Mucosa of descending colon (tissue), 3 donors: ENCODE data around the gene GALK2. TPM values are rescaled to one million over a fixed set of nuclear protein-coding genes. Genes with fewer than 3 reads are reported as not detected.

Experiments
- ATAC-seq: fragments of 200-7000 bp; cut with Tn5 transposase; one replicate; pipeline ENCODE4 v1.9.1; 2020; ENCODE audit warnings: mild to moderate bottlenecking, moderate library complexity
- DNase-seq, 3 donors: peaks; one replicate each; pipeline ENCODE4 v3.0.0-alpha.2; 2020
- H3K36me3 ChIP-seq: fragments of 200-600 bp; one replicate; pipeline ENCODE4 v1.8.0; 2021; ENCODE audit warnings: low read depth, mild to moderate bottlenecking
- H3K4me1 ChIP-seq: fragments of 200-600 bp; one replicate; pipeline ENCODE4 v1.8.0; 2021; ENCODE audit warnings: low read depth, mild to moderate bottlenecking
- H3K4me3 ChIP-seq: fragments of 200-600 bp; one replicate; pipeline ENCODE4 v1.8.0; 2021; ENCODE audit warnings: mild to moderate bottlenecking
- H3K9me3 ChIP-seq: fragments of 200-600 bp; one replicate; pipeline ENCODE4 v1.8.0; 2021; ENCODE audit warnings: mild to moderate bottlenecking
- intact Hi-C, 2 donors: fragments of 100-400 bp; cut with DNase I in 1 of 2; cut with micrococcal nuclease in 1 of 2; formaldehyde crosslinking; loops; one replicate each; pipeline versions ENCODE4 v1.11.0 to v1.11.1; 2022; cut with DNase I, micrococcal nuclease
- total RNA-seq, 3 donors: library from RNA; stranded (reverse); fragmentation: NEBNext Ultra II Directional in 2 of 3; extraction: Animal tissue kit (Norgen Biotek cat#: 25700) in 2 of 3; gene quantifications; one replicate each; pipeline versions ENCODE4 v1.2.1 to v1.2.4, GENCODE V29; 2021 to 2023
- TF ChIP-seq, protein P1 (sequence below): fragments of 200-600 bp; IDR thresholded peaks from one replicate; pipeline ENCODE4 v1.8.0; 2022; ENCODE audit warnings: antibody characterized with exemption, mild to moderate bottlenecking
- donor health status: DM: no; HTN: no; CAD: no; lungs with moderate emphysema.
- donor health status: DM: no; HTN: no; CAD: no.
- donor health status: DM: no; HTN: yes; CAD: no.

The GALK2 gene
- total RNA-seq, 3 donors from 2014 or later, result 35.6 to 39.7 (median 39.5) TPM

DNA sequence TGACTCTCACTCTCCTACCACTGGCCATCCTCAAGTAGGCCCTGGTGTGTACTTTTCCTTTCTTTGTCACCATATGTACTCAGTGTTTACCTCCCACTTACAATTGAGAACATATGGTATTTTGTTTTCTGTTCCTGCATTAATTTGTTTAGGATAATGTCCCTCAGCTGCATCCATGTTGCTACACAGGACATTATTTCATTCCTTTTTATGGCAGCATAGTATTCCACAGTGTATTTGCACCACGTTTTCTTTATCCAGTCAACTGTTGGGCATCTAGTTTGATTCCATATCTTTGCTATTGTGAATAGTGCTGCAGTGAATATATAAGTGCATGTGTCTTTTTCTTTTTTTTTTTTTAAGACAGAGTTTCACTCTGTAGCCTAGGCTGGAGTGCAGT lies 126.2 kb downstream of the GALK2 start:
- Histone ChIP-seq H3K4me1 (no peaks in the 10 kb centered on the region), H3K36me3 (no peaks in the 10 kb centered on the region), H3K9me3 (no peaks in the 10 kb centered on the region), H3K4me3 (no peak overlapping the region)
- DNase-seq, result no peak
- TF ChIP-seq, protein P1, sequence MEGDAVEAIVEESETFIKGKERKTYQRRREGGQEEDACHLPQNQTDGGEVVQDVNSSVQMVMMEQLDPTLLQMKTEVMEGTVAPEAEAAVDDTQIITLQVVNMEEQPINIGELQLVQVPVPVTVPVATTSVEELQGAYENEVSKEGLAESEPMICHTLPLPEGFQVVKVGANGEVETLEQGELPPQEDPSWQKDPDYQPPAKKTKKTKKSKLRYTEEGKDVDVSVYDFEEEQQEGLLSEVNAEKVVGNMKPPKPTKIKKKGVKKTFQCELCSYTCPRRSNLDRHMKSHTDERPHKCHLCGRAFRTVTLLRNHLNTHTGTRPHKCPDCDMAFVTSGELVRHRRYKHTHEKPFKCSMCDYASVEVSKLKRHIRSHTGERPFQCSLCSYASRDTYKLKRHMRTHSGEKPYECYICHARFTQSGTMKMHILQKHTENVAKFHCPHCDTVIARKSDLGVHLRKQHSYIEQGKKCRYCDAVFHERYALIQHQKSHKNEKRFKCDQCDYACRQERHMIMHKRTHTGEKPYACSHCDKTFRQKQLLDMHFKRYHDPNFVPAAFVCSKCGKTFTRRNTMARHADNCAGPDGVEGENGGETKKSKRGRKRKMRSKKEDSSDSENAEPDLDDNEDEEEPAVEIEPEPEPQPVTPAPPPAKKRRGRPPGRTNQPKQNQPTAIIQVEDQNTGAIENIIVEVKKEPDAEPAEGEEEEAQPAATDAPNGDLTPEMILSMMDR, result no peak
- ATAC-seq, result no peak
- intact Hi-C loops, result no loop called here

DNA sequence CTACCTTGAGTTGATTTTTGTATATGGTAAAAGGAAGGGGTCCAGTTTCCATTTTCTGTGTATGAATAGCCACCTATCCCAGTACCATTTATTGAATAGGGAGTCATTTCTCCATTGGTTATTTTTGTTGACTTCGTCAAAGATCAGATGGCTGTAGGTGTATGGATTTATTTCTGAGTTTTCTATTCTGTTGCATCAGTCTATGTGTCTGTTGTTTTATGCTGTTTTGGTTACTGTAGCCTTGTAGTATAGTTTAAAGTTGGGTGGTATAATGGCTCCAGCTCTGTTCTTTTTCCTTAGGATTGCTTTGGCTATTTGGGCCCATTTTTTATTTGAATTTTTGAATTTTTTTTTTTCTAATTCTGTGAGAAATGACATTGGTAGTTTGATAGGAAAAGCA lies 127.5 kb downstream of the GALK2 start:
- TF ChIP-seq, protein P1, result no peak
- no peaks in the 10 kb centered on the region for H3K9me3 ChIP-seq

DNA sequence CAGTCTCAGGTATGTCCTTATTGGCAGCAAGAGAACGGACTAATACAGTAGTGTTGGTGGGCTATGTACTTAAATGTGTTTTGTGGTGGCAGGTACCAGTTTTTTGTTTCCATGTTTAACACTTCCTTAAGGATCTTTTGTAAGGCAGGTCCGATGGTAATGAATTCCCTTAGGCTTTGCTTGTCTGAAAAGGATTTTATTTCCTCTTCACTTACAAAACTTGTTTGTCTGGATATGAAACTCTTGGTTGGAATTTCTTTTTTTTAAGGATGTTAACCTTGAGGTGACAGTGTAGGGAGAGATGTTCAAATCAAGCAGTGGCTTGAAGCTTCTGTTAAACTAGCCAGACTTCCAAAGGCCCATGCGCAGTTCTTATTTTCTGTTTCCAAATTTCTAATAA lies 130.8 kb downstream of the GALK2 start:
- intact Hi-C loops, result no loop called here
- no peaks in the 10 kb centered on the region for H3K4me1 ChIP-seq
- no peaks in the 10 kb centered on the region for H3K9me3 ChIP-seq
- TF ChIP-seq, protein P1, result no peak
- ATAC-seq (no peak), DNase-seq (no peak)
- H3K4me3 ChIP-seq, result no peak overlapping the region
- H3K36me3 ChIP-seq, result no peaks in the 10 kb centered on the region

More for the DNA sequence above, 127.5 kb downstream of the GALK2 start:
- DNase-seq (no peak), ATAC-seq (no peak)
- no peaks in the 10 kb centered on the region for H3K4me1 ChIP-seq
- no peaks in the 10 kb centered on the region for H3K36me3 ChIP-seq
- intact Hi-C loops, result no loop called here
- no peak overlapping the region for H3K4me3 ChIP-seq

DNA sequence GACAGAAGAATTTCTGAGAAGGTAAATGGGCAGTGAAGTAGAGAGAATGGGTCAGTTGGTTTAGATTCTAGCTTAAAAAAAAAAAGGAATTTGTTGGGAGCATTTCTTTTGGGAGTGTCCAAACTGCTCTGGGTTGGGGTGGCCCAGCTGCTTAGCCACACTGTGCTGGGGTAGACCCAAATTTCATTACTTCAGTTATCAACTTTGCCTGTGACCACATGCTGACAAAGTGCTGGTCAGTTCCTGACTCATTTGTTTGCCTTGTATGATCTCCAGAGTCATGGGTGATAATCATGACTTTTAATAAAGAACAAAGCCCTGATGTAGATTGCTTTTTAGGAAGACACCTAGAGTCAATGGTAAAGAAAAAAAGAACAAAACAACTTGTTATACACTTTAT lies 131.5 kb downstream of the GALK2 start:
- no peaks in the 10 kb centered on the region for H3K36me3 ChIP-seq
- DNase-seq, result no peak
- intact Hi-C loops, result no loop called here
- no peaks in the 10 kb centered on the region for H3K9me3 ChIP-seq
- H3K4me3 ChIP-seq, result no peak overlapping the region
- no peak for ATAC-seq
- H3K4me1 ChIP-seq, result no peaks in the 10 kb centered on the region
- TF ChIP-seq, protein P1, result no peak

DNA sequence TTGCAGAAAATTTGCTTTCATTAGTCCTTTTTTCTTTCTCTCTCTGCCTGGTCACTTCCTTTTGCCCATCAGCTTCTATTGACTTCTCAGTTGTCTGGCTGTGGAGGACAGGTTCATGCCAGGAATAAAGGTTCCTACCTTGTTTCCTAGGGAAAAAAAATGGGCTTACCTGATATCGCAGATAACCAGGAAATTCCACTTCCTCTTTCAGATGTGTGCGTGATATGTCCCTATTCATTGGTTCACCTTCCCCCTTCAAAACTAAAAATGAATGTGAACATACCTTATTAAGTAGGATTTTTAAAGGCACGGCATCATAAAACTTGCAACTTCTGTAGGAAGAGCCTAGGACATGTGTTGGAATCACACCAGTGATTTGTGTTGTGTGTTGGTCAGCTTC lies 133.0 kb downstream of the GALK2 start:
- no peak overlapping the region for H3K4me3 ChIP-seq
- H3K36me3 ChIP-seq, result no peaks in the 10 kb centered on the region
- DNase-seq (no peak), ATAC-seq (no peak)
- no peaks in the 10 kb centered on the region for H3K4me1 ChIP-seq
- TF ChIP-seq, protein P1, result no peak
- intact Hi-C loops, result no loop called here
- H3K9me3 ChIP-seq, result no peaks in the 10 kb centered on the region

DNA sequence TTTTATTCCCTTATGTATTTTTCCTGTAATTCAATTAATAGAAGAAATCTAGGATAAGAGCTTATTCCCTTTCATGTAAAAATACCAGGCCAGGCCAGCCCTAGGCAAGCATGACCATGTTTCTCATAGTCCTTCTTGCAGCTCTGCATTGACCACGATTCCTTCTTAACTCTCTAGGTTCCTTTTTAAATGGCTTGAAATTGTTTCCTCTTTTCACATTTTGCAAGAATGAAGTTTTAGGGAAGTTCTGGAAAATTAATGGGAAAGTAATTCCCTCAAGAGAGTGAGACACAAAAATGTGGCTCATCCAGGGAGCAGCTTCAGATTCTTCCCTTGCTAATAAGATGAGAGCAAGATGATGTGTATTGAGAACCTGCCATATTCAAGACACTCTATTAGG lies 136.5 kb downstream of the GALK2 start:
- Histone ChIP-seq H3K9me3 (no peaks in the 10 kb centered on the region), H3K4me3 (no peak overlapping the region), H3K4me1 (no peaks in the 10 kb centered on the region), H3K36me3 (no peaks in the 10 kb centered on the region)
- ATAC-seq (no peak), DNase-seq (no peak)
- intact Hi-C loops, result no loop called here
- TF ChIP-seq, protein P1, result no peak
